HEK293T (cell line): ENCODE data around the gene RAPGEF4.

ENCODE experiments used
- FOXA1 ChIP-seq: fragments of 450-650 bp; IDR thresholded peaks from 2 replicates; pipeline ENCODE4 v1.6.1; 2016; ENCODE audit warnings: mild to moderate bottlenecking
- FOXM1 ChIP-seq: fragments of 450-650 bp; IDR thresholded peaks from 2 replicates; pipeline ENCODE4 v1.6.1; 2017; ENCODE audit warnings: mild to moderate bottlenecking, borderline replicate concordance
- HDGF ChIP-seq: fragments of 450-650 bp; IDR thresholded peaks from 2 replicates; pipeline ENCODE4 v1.6.1; 2017; ENCODE audit warnings: antibody characterized with exemption, borderline replicate concordance
- LEF1 ChIP-seq: fragments of 450-650 bp; IDR thresholded peaks from 2 replicates; pipeline ENCODE4 v1.6.1; 2017; ENCODE audit warnings: mild to moderate bottlenecking, borderline replicate concordance
- PKNOX1 ChIP-seq: fragments of 450-650 bp; IDR thresholded peaks from 2 replicates; pipeline ENCODE4 v1.6.1; 2016
- SUZ12 ChIP-seq: fragments of 450-650 bp; IDR thresholded peaks from 2 replicates; pipeline ENCODE4 v1.6.1; 2016; ENCODE audit warnings: mild to moderate bottlenecking
- TARDBP ChIP-seq: fragments of 450-650 bp; IDR thresholded peaks from 2 replicates; pipeline ENCODE4 v1.6.1; 2016

- TF ChIP-seq LEF1 = no peak
- no peak for TF ChIP-seq FOXM1
- no peak for TF ChIP-seq PKNOX1
- no peak for TF ChIP-seq TARDBP
- TF ChIP-seq HDGF = no peak
- no peak for TF ChIP-seq SUZ12
- no peak for TF ChIP-seq FOXA1
Observed at GRCh38 chr2:172870396-172870795, 134.8 kb downstream of the RAPGEF4 start.
